HG03571 (cell line): ENCODE measurements around the gene BRD3.

Source experiments
- ATAC-seq: cut with Tn5 transposase; IDR thresholded peaks from one replicate; pipeline ENCODE4 v1.9.1; 2021; ENCODE audit not compliant: unreplicated experiment

Gene BRD3

DNA sequence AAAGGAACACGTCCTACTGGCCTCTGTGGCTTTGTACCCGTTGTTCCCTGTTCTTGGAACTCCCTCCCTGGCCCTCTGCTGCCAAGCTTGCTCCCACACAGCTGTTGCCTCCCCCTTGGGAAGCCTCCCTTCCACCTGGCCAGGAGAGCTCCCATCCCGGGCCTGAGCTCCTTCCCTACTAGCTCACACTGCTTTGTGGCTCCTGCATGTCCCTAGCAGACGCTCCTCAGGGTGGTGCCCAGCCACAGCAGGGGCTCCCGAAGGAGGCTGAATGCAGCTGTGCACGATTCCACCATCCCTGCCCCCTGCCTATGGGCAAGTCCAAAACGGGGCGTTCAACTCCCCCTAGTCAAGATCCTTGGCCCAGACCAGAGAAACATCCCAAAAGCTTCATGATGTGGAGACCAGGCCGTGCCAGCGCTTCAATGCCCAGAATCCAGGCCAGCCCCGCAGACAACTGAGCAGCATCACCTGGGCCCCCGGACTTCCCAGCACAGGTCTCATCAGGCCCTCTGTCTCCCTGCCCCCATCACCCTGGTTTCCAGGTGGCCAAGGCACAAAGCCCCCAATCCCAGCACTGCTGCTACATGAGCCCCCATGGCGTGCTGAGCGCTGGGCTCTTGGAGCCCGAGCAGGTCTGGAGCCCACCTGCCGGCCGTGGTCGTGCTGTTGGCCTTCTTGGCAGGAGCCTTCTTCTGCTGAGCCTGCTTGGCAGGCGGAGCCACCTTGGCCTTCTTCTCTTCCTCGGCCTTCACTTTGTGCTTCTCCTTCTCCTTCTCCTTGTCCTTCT is 28.2 kb downstream of the BRD3 start:
- ATAC-seq = no peak

GRCh38 chr9:134037641-134038040 is 30.2 kb downstream of the BRD3 start:
- no peak for ATAC-seq

GRCh38 chr9:134036130-134036529 is 31.7 kb downstream of the BRD3 start:
- ATAC-seq = no peak

DNA sequence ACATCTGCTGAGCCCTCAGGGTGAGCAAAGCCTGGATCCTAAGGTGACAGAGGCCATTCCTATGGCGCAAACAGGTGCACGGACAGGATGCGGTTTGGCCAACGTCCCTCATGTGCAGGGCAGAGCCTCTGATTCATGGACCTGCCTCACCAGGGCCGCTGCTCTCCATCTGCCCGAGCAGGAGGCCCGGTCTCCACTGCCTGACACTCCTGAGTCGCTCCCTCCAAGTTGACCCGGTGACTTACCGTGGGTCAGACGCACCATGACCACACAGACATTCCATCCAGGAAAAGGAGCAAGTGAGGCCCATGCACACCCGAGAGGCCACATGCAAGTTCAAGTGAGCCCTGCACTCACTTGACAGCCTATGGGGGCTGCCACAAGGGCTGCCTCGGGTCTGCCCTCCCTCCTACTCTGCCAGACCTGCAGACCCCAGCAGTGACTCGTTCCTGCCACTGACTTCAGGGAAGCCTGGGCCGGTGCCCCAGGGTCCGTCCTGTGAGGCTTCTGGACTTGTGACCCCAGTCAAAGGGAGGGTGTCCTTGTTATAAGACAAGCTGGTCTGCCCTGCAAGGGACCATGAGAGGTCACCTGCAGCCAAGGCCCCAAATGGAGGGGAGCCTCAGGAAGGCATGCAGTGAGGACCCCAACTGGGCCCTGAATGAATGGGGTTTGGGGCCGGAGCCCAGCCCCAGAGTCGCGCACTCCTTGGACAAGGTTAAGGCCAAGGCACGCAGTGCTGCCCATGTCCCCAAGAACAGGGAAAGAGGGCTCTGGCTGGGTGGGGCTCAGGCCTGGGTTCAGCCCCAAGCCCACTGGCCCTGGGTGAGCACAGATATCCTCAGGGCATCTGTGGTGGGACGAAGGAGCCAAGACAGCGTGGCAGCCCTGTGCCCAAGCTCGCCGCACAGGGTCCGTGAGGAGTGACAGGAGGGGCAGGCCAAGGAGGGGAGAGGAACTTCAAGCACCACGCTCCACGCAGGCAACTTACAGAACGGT is 32.5 kb downstream of the BRD3 start:
- no peak for ATAC-seq

- ATAC-seq = no peak
Measured at GRCh38 chr9:134034215-134035040, 33.4 kb downstream of the BRD3 start.

GRCh38 chr9:134033516-134034214 is 34.2 kb downstream of the BRD3 start:
- ATAC-seq = no peak

DNA sequence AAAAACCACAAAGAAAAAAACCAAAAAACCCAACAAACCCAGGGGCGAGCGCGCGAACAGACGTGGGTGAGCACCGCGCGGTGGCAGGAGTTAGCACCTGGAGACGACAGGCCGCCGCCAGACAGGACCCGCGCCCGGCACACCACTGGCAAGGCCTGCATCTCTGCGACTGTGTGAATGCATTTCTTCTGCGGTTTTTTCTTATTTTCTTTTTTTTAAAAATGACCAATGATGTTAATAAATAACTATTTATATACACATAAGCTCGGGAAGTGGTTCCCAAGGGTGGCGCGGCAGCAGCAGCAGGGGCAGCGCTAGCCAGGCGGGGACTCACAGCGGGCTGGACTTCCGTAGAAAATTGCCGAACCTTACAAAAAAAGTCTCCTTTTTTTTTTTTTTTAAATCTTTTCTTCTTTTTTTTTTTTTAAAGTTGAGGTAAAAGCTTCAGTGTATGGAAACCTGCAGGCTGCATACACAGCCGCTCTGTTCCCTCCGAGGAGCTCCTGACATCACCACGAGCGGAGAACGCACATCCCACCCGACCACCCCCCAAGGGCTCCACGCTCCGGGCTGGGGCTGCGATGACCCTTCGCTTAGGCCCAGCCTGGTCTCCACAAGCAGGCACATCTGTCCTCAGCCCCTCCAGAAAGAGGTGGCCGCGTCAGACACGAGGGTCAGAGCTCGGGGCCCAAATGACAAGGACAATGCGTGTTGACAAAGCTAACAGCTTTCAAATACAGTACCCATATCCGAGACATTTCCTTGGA is 35.2 kb downstream of the BRD3 start:
- no peak for ATAC-seq

GRCh38 chr9:134031783-134032182 is 36.0 kb downstream of the BRD3 start:
- no peak for ATAC-seq

- ATAC-seq = no peak
Measured at GRCh38 chr9:134030821-134031470, 36.9 kb downstream of the BRD3 start.

DNA sequence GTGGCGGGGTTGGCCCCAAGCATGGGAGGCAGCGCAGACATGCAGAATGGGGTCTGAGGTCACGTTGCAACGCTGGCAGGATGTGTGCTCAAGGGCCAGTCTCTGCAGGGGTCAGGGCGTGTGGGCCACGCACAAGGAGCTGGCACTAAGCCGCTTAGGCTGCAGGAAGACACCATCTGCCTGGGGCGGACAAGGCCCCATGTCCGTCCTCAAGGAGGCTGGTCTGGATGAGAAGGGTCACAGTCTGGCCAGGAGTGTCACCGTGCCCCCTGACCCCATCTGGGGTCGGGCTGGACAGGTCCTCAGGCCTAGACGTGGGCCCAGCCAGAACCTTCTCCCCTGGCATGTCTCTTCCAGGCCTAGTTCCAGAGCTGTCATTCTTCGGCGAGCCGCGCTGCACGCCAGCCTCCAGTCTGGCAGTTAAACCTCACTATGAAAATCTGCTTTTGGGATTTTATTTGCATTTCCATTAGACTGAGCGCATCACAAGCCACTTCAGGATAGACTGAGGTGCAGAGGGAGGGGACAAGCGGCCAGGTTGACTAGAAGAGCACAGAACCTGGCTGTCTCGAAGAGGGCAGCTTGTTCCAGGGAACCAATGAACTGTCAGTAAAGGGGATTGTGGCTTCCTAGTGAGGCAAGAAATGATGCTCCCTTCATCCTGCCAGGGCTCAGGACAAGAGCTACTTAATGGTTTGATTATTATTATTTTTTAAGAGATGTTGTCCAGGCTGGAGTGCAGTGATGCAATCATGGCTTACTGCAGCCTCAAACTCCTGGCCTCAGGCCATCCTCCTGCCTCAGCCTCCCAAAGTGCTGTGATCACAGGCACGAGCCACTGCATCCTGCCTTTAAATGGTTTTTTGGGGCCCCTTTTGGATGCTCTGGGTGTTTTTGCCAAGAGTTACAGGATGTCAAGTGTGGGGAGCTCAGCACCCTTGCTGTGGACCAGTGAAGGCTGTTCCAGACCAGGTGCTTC is 38.3 kb downstream of the BRD3 start:
- ATAC-seq = no peak

DNA sequence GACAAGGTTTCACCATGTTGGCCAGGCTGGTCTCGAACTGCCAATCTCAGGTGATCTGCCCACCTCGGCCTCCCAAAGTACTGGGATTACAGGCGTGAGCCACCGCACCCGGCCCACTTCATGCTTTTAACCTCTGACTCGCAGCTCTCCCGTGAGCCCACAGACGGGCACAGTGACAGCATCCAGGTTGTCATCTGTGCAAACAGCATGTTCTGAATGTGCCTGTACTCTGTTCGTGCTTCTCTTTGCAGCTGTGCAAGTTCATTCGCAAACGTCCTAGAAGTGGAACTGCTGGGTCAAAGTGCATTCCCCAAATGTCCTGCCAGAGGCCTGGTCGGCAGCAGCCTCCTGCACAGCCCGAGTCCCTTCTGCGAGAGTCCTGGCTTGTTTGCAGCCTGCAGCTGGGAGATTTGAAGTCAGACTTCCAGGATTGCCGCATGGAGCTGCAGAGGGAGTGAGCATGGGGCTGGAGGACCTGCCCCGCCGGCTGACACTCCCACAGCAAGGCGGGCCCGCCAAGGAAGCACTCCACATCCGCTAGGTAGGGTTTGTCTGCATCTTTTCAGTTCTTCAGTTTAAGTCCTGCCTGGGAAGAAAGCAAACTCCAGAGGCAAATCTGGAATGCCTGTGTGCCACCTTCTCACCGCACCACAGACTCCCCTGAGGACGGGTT is 39.1 kb downstream of the BRD3 start:
- no peak for ATAC-seq

GRCh38 chr9:134028076-134028475 is 39.8 kb downstream of the BRD3 start:
- no peak for ATAC-seq

- no peak for ATAC-seq
Measured at GRCh38 chr9:134027561-134027960, 40.3 kb downstream of the BRD3 start.

DNA sequence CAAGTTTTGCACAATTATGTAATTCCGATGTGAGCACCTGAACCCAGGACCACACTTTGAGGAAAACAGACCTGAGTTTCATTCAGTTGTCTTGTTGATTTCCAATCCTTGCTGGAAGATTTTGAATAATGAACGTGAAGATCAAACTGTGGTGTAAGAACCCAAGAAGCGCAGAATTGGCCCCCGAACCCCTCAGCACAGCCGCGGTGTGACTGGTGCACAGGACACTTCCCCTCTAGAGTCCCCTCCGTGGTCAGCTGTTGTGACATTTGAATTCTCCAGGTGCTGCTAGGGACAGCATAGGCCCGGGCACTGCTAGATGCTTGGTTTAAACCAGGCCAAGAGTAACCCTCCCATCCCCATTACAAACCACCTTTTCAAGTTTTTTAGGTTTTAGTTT is 40.8 kb downstream of the BRD3 start:
- ATAC-seq = no peak

- ATAC-seq = no peak
Measured at GRCh38 chr9:134026581-134026980, 41.2 kb downstream of the BRD3 start.

- peak; percentile 31 for ATAC-seq
Measured at GRCh38 chr9:134025606-134026541, 42.0 kb downstream of the BRD3 start.
